Liver (tissue), 3 donors: ENCODE measurements around the gene RABEP1.

ENCODE experiments used
- EGR1 ChIP-seq, 2 donors: IDR thresholded peaks; 2 replicates each; pipeline ENCODE4 v1.6.1; 2016 to 2018; ENCODE audit warnings: antibody characterized with exemption in 2 of 2, low read depth in 2 of 2
- GABPA ChIP-seq, 2 donors: IDR thresholded peaks in 1 of 2; conservative IDR thresholded peaks in 1 of 2; 2 replicates each; pipeline ENCODE4 v1.6.1; 2016; ENCODE audit warnings: antibody characterized with exemption in 2 of 2, mild to moderate bottlenecking in 1 of 2, moderate library complexity in 1 of 2
- TAF1 ChIP-seq: conservative IDR thresholded peaks from 2 replicates; pipeline ENCODE4 v1.6.1; 2016; ENCODE audit warnings: antibody characterized with exemption, mild to moderate bottlenecking
- TF ChIP-seq, protein P1 (sequence below): fragments of 150-350 bp; IDR thresholded peaks from 2 replicates; pipeline ENCODE4 v1.5.1; 2017; ENCODE audit warnings: improper control_type of control experiment, low read depth, low read length; ENCODE audit not compliant: missing input control
- TF ChIP-seq, protein P2 (sequence below): IDR thresholded peaks from 2 replicates; pipeline ENCODE4 v1.6.1; 2016; ENCODE audit warnings: antibody characterized with exemption
- donor health status: healthy.
- donor health status: healthy.

GRCh38 chr17:5344914-5345313 lies 62.8 kb downstream of the RABEP1 start:
- TF ChIP-seq, protein P1, sequence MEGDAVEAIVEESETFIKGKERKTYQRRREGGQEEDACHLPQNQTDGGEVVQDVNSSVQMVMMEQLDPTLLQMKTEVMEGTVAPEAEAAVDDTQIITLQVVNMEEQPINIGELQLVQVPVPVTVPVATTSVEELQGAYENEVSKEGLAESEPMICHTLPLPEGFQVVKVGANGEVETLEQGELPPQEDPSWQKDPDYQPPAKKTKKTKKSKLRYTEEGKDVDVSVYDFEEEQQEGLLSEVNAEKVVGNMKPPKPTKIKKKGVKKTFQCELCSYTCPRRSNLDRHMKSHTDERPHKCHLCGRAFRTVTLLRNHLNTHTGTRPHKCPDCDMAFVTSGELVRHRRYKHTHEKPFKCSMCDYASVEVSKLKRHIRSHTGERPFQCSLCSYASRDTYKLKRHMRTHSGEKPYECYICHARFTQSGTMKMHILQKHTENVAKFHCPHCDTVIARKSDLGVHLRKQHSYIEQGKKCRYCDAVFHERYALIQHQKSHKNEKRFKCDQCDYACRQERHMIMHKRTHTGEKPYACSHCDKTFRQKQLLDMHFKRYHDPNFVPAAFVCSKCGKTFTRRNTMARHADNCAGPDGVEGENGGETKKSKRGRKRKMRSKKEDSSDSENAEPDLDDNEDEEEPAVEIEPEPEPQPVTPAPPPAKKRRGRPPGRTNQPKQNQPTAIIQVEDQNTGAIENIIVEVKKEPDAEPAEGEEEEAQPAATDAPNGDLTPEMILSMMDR = no peak
- TF ChIP-seq EGR1 (IDR thresholded peaks at IDR 0.05; ENCODE audit: low read depth in 2 of 2) (no peak), GABPA (IDR thresholded peaks at IDR 0.05 in 1 of 2, conservative IDR thresholded peaks at IDR 0.05 in 1 of 2) (no peak), TAF1 (no peak)
- TF ChIP-seq, protein P2, sequence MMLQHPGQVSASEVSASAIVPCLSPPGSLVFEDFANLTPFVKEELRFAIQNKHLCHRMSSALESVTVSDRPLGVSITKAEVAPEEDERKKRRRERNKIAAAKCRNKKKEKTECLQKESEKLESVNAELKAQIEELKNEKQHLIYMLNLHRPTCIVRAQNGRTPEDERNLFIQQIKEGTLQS = no peak
